Breast epithelium (tissue), 4 donors: Measurements from ENCODE around the gene SLC23A2. TPM values are rescaled to one million over a fixed set of nuclear protein-coding genes. Genes with fewer than 3 reads are reported as not detected.

Experiments used
- DNase-seq, 2 donors: peaks; one replicate each; pipeline ENCODE4 v3.0.0-alpha.2; 2019; ENCODE audit warnings: low spot score in 2 of 2
- H3K27ac ChIP-seq, 2 donors: fragments of 200-600 bp; sonication (generic) in 1 of 2; one replicate each; pipeline ENCODE4 v1.5.1; 2016 to 2019; ENCODE audit warnings: mild to moderate bottlenecking in 1 of 2
- H3K27me3 ChIP-seq, 2 donors: fragments of 200-600 bp; sonication (generic) in 1 of 2; one replicate each; pipeline versions ENCODE4 v1.5.1 to v1.6.0; 2017 to 2019; ENCODE audit warnings: control low read depth in 1 of 2, mild to moderate bottlenecking in 1 of 2
- H3K36me3 ChIP-seq: fragments of 200-600 bp; one replicate; pipeline ENCODE4 v1.5.1; 2019
- H3K4me1 ChIP-seq, 2 donors: fragments of 200-600 bp; sonication (generic); one replicate each; pipeline ENCODE4 v1.5.1; 2016 to 2019; ENCODE audit warnings: control low read depth in 1 of 2
- H3K4me3 ChIP-seq, 3 donors: fragments of 200-600 bp; sonication (generic); 1 replicate in 2 of 3; 2 replicates in 1 of 3; pipeline ENCODE4 v1.5.1; 2016 to 2019; ENCODE audit warnings: mild to moderate bottlenecking in 3 of 3, moderate library complexity in 2 of 3
- H3K9me3 ChIP-seq, 2 donors: fragments of 200-600 bp; sonication (generic) in 1 of 2; one replicate each; pipeline ENCODE4 v1.5.1; 2016 to 2019; ENCODE audit warnings: control low read depth in 1 of 2
- POLR2A ChIP-seq: fragments of 450-650 bp; IDR thresholded peaks from one replicate; pipeline ENCODE4 v1.6.1; 2016; ENCODE audit warnings: antibody characterized with exemption, mild to moderate bottlenecking, moderate library complexity
- POLR2AphosphoS5 ChIP-seq, 3 donors: sonication (generic); formaldehyde crosslinking; IDR thresholded peaks; one replicate each; pipeline ENCODE4 v1.6.1; 2017; ENCODE audit warnings: antibody characterized with exemption in 3 of 3
- intact Hi-C: fragments of 100-400 bp; cut with DNase I; formaldehyde crosslinking; loops from one replicate; pipeline ENCODE4 v1.15.1; 2023; ENCODE audit warnings: low total_unique reads
- total RNA-seq, 3 donors: library from RNA; depleted of rRNA; stranded (reverse); fragments of >200 nt; gene quantifications; one replicate each; pipeline ENCODE4 v1.1.0, GENCODE V29; 2016
- TF ChIP-seq, protein P1 (sequence below), 3 donors: fragments of 450-650 bp; IDR thresholded peaks; one replicate each; pipeline ENCODE4 v1.5.1; 2016 to 2017; ENCODE audit warnings: antibody characterized with exemption in 3 of 3, mild to moderate bottlenecking in 3 of 3, moderate library complexity in 3 of 3

Gene SLC23A2
- total RNA-seq, 3 donors from 2014 or later: 14.6 to 18.6 (median 15.4) TPM

DNA sequence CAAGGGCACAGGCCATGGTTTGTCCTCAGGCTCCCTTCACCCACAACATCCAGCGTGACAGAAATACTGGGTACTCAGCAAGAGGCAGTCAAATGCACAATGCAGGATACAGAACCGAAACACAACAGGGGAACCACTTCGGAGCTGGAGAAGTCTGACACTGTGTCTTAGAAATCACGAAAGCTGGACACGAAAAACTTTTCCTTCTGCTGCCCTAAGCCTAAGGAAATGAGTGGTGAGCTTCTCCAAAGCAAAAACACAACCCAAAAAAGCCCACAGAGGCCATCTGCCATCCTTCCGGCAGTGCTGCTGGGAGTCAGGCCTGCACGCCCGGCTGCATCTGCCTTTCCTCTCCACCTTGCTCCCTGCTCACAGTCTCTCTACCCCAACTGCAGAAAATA lies 106.3 kb downstream of the SLC23A2 start:
- no peaks in the 10 kb centered on the region for H3K36me3 ChIP-seq
- no peak overlapping the region for H3K4me3 ChIP-seq
- TF ChIP-seq POLR2AphosphoS5 (IDR thresholded peaks at IDR 0.05): no peak
- TF ChIP-seq, protein P1, sequence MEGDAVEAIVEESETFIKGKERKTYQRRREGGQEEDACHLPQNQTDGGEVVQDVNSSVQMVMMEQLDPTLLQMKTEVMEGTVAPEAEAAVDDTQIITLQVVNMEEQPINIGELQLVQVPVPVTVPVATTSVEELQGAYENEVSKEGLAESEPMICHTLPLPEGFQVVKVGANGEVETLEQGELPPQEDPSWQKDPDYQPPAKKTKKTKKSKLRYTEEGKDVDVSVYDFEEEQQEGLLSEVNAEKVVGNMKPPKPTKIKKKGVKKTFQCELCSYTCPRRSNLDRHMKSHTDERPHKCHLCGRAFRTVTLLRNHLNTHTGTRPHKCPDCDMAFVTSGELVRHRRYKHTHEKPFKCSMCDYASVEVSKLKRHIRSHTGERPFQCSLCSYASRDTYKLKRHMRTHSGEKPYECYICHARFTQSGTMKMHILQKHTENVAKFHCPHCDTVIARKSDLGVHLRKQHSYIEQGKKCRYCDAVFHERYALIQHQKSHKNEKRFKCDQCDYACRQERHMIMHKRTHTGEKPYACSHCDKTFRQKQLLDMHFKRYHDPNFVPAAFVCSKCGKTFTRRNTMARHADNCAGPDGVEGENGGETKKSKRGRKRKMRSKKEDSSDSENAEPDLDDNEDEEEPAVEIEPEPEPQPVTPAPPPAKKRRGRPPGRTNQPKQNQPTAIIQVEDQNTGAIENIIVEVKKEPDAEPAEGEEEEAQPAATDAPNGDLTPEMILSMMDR (IDR thresholded peaks at IDR 0.05): no peak
- TF ChIP-seq POLR2A: no peak
- no peaks in the 10 kb centered on the region for H3K4me1 ChIP-seq
- H3K27me3 ChIP-seq: no peaks in the 10 kb centered on the region
- no peak for DNase-seq
- intact Hi-C loops: no loop called here
- no peaks in the 10 kb centered on the region for H3K9me3 ChIP-seq
- no peak overlapping the region for H3K27ac ChIP-seq

DNA sequence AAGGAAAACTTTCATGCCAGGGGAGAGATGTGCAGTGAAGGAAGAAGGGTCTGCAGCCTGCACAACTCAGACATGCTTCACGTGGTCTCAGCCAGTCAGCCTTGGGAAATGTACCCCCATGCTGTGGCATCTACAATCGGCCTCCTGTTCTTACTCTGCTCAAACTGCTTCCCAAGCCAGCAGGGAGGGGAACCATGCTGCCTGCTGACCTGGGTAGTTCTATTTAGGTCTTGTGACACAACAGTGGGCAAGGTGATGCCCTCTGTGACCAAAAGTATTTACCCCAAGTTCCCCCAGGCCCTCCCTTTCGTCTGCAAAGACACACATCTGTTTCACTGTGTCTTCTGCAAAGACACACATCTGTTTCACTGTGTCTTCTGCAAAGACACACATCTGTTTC lies 106.9 kb downstream of the SLC23A2 start:
- H3K4me1 ChIP-seq: no peaks in the 10 kb centered on the region
- intact Hi-C loops: no loop called here
- no peaks in the 10 kb centered on the region for H3K9me3 ChIP-seq
- no peaks in the 10 kb centered on the region for H3K27me3 ChIP-seq
- TF ChIP-seq POLR2A (no peak), POLR2AphosphoS5 (IDR thresholded peaks at IDR 0.05) (no peak)
- TF ChIP-seq, protein P1 (IDR thresholded peaks at IDR 0.05): no peak
- H3K27ac ChIP-seq: no peak overlapping the region
- no peak overlapping the region for H3K4me3 ChIP-seq
- H3K36me3 ChIP-seq: no peaks in the 10 kb centered on the region
- DNase-seq: no peak

DNA sequence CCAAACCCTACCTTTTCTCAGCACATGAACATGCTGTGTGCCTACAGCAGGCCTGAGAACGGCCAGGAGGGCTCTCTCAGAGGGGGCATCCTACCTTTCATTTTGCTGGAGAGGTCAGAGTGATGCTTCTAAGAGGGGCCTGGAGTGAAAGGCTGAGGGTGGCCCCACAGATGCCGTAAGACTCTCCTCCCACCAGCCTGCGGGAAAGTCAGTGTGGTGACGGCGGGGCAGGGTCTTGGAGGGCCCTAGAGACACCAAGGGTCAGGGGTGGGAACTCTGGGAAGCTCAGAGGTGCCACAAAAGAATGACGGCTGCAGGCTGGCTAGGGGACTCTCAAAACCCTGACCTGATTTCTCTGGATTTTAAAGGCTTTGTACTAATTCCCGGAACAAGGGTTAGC lies 107.6 kb downstream of the SLC23A2 start:
- Histone ChIP-seq H3K27ac (no peak overlapping the region), H3K27me3 (no peaks in the 10 kb centered on the region), H3K4me1 (no peaks in the 10 kb centered on the region), H3K36me3 (no peaks in the 10 kb centered on the region), H3K4me3 (no peak overlapping the region), H3K9me3 (no peaks in the 10 kb centered on the region)
- TF ChIP-seq POLR2A (no peak), POLR2AphosphoS5 (IDR thresholded peaks at IDR 0.05) (no peak)
- TF ChIP-seq, protein P1 (IDR thresholded peaks at IDR 0.05): no peak
- no peak for DNase-seq
- intact Hi-C loops: no loop called here

DNA sequence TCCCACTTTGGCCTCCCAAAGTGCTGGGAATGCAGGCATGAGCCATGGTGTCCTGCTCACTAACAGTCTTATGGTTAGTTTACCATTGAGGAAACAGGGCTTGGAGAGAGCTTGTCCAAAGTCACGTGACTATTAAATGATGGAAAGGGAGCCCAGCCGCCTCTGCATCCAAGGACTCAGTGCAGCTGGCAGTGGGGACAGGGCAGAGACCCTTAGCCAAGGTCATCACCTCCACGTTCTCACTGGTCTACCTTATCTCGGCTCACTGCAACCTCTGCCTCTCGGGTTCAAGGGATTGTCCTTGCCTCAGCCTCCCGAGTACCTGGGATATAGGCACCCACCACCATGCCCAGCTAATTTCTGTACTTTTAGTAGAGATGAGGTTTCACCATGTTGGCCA lies 109.3 kb downstream of the SLC23A2 start:
- Histone ChIP-seq H3K36me3 (no peaks in the 10 kb centered on the region), H3K4me3 (no peak overlapping the region), H3K27me3 (no peaks in the 10 kb centered on the region), H3K4me1 (no peaks in the 10 kb centered on the region), H3K27ac (no peak overlapping the region), H3K9me3 (no peaks in the 10 kb centered on the region)
- no peak for DNase-seq
- intact Hi-C loops: no loop called here
- no peak for TF ChIP-seq POLR2AphosphoS5 (IDR thresholded peaks at IDR 0.05)
- TF ChIP-seq, protein P1 (IDR thresholded peaks at IDR 0.05): no peak
- no peak for TF ChIP-seq POLR2A

DNA sequence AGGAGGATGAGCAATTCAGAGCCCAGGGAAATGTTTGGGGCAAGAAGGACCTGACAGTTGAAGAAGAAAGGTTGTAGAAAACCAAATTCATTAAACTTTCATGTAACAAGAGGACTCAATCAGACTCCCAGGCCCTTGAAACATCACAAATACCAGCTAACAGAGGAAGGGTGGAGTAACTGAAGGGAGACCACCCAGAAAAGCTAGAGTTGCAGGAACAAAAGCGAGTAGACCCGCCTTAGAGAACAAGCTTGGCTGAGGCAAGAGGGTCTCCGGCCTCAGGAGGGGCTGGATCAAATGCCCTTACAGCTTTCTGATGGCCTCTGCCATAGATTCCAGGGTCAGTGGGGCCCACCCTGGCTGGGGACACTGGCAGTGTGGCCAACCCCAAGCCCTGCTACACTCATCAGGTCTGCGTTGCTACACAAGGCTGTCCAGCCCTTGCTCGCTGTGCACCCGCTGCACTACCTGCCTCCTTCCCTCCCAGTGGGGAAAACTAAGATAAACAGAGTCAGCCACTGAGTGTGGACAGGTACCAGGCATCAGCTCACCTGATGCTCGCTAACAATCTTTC lies 110.0 kb downstream of the SLC23A2 start:
- no peaks in the 10 kb centered on the region for H3K27me3 ChIP-seq
- intact Hi-C loops: no loop called here
- no peaks in the 10 kb centered on the region for H3K4me1 ChIP-seq
- H3K9me3 ChIP-seq: no peaks in the 10 kb centered on the region
- H3K27ac ChIP-seq: no peak overlapping the region
- TF ChIP-seq POLR2AphosphoS5 (IDR thresholded peaks at IDR 0.05) (no peak), POLR2A (no peak)
- TF ChIP-seq, protein P1 (IDR thresholded peaks at IDR 0.05): no peak
- H3K4me3 ChIP-seq: no peak overlapping the region
- no peaks in the 10 kb centered on the region for H3K36me3 ChIP-seq
- no peak for DNase-seq
